Retinal pigment epithelial cell (primary cell): ENCODE results near the gene EFEMP1.

Experiments used
- DNase-seq: peaks from one replicate; pipeline ENCODE4 v3.0.0-alpha.2; 2010; ENCODE audit warnings: low read depth
- H3K4me3 ChIP-seq: 2 replicates; pipeline ENCODE4 v1.5.1; 2011; ENCODE audit warnings: mild to moderate bottlenecking, low read length, control low read depth, moderate library complexity
- TF ChIP-seq, protein P1 (sequence below): conservative IDR thresholded peaks from 2 replicates; pipeline ENCODE4 v1.5.1; 2011; ENCODE audit warnings: low read depth, low read length, control low read depth, inconsistent platforms

EFEMP1 gene

DNA sequence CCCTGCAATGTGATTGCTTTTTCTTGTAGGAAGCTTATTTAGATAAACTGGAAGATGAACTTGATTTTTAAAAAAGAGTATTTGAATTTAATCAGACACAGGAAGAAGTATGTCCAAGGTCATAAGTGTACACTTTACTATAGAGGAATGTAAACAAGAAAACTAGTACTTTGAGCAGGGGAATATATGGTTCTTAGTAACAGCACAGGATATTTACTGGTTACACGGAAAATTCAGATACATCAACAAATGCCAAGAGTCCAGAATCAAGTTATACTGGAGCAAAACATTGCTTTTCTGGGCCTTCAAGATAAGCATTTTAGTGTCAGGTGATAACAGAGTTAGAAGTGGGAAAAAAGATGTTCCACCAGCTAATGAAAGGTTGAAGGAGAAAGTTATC lies 75.5 kb downstream of the EFEMP1 start:
- DNase-seq, result no peak
- no peak overlapping the region for H3K4me3 ChIP-seq
- TF ChIP-seq, protein P1, sequence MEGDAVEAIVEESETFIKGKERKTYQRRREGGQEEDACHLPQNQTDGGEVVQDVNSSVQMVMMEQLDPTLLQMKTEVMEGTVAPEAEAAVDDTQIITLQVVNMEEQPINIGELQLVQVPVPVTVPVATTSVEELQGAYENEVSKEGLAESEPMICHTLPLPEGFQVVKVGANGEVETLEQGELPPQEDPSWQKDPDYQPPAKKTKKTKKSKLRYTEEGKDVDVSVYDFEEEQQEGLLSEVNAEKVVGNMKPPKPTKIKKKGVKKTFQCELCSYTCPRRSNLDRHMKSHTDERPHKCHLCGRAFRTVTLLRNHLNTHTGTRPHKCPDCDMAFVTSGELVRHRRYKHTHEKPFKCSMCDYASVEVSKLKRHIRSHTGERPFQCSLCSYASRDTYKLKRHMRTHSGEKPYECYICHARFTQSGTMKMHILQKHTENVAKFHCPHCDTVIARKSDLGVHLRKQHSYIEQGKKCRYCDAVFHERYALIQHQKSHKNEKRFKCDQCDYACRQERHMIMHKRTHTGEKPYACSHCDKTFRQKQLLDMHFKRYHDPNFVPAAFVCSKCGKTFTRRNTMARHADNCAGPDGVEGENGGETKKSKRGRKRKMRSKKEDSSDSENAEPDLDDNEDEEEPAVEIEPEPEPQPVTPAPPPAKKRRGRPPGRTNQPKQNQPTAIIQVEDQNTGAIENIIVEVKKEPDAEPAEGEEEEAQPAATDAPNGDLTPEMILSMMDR, result no peak

DNA sequence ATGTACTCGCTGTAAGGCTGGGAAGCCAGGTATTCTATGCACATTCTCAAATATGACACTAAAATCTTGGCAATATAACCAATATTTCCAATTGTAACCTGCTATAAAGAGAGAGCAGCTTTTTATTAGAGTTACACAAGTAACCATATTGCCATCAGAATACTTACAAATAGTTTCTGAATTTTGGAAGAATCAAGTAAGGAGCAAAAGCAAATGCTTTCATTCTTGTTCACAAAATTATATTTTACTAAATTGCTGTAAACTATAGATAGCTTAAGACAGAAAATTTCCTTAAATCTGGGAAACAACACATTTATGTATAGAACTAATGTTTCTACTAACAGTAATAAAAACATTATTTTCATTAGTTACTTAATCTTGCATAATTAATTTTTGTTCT lies 77.2 kb downstream of the EFEMP1 start:
- DNase-seq, result no peak
- no peak overlapping the region for H3K4me3 ChIP-seq
- TF ChIP-seq, protein P1, result no peak

DNA sequence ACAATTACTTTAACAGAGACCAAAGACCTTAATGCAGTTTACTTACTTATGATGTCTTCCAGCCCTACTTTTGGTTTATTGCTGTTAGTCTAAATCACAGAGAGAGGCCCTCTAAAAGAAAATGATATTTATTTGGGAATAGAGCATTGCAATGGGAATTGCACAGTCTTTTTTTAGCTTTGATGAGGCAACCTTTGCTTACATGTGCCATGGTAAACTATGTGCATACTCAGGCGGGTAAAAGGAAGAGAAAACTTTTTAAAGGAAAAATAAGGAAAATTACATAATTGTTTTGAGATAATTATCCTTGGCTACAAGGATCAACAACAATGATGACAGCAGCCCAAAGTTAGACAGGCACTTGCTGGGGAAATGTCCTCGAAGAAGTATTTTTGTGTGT lies 78.6 kb downstream of the EFEMP1 start:
- H3K4me3 ChIP-seq, result no peak overlapping the region
- no peak for DNase-seq
- TF ChIP-seq, protein P1, result no peak

DNA sequence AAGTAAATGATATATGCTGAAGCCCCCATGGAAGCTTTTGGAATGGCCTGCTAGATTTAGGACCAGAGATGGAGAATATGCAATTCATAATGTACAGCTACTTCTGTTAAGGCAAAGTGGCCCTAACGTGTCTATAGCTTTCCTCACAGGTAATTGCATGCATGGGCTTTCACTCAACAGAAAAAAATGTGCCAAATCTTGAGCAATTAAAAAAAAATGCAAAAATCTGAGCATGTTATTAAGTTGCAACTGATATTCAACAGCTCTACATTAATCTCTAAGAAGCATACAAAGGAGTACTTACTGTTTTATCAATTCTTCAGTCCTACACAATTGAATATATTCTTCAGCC lies 79.6 kb downstream of the EFEMP1 start:
- H3K4me3 ChIP-seq, result no peak overlapping the region
- no peak for DNase-seq
- TF ChIP-seq, protein P1, result no peak

DNA sequence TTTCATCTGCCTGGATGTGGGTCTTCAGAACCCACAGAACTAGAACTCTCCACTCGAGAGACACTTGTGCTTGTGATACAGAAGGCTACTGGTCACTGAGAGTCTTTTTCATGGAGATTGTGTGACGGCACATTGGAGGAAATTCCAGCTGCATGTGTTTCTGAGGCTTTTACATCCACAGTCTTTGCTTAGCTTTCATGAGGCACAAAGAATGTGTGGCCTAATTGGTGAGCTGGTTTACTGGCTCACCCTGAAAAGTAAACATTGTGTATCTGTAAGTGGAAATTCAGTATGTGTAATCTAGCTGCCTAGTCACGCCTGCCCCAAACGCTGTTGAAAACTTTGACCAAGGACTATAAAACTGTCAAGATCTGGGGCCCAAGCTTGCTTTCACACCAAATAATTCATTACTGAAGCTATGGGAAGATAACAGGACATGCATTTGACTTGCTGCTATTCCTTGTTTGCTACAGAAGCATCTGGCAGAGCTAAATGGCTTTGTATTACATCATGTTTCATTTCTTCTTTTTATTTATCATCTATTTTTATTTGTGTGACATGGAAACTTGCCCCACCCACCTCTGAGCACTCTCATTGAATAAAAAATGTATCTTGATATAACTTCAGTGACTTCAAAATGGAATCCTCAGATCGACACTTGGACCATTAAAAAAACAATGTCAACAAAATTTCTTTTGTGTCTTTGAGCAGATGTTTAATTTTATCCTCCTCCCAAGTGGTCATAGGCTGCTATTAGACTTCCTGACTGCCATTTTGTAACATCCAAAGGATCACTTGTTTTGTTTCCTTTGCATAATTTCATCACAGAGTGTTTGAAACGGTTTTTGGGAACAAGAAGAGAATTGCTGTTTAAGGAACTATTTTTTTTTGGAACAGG lies 80.2 kb downstream of the EFEMP1 start:
- TF ChIP-seq, protein P1, result no peak
- no peak overlapping the region for H3K4me3 ChIP-seq
- no peak for DNase-seq

DNA sequence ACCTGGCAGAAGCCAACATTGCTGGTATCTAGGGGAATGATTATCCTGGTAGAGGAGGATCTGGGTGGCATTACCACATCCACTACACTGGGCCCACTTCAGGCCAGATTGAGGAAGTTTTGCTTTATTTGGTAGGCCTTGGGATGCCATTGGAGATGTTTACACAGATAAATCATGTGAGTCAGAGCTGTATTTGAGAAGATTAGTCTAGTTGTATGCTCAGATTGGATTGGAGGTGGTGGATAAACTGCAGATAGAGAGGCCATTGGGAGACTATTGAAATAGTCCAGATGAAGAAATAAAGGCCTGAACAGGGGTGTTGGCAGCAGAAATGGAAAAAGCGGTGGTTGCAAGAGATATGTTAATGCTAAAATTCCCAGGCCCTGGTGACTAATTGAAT lies 81.5 kb downstream of the EFEMP1 start:
- TF ChIP-seq, protein P1, result no peak
- DNase-seq, result no peak
- no peak overlapping the region for H3K4me3 ChIP-seq

DNA sequence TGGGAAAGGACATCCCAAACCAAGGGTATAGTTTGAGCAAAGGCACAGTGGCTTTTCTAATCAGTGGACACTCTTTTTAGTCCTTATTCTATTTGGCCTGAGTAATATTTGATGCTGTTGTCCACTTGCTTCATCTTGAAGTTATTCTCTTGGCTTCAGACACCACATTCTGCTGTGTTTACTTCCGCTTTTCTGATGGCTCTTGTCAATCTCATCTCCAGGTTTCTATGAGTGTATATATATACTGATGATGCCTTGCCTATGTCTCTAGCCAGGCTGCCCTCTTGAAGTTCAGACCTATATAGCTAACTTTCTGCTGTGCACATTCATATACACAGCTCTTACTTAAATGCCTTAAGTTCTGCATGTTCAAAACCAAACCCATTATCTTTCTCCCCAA lies 83.1 kb downstream of the EFEMP1 start:
- TF ChIP-seq, protein P1, result no peak
- no peak for DNase-seq
- no peak overlapping the region for H3K4me3 ChIP-seq
